Testis (tissue), 3 donors: ENCODE measurements around the gene HMMR. TPM values are rescaled to one million over a fixed set of nuclear protein-coding genes. Genes with fewer than 3 reads are reported as not detected.

Experiments
- DNase-seq: peaks from one replicate; pipeline ENCODE4 v3.0.0-alpha.2; 2019
- H3K27ac ChIP-seq, 2 donors: fragments of 200-600 bp; sonication (generic); one replicate each; pipeline ENCODE4 v1.5.1; 2019
- H3K27me3 ChIP-seq: fragments of 200-600 bp; sonication (generic); one replicate; pipeline ENCODE4 v1.5.1; 2019
- H3K36me3 ChIP-seq: fragments of 200-600 bp; sonication (generic); one replicate; pipeline ENCODE4 v1.5.1; 2017; ENCODE audit warnings: low read depth; ENCODE audit errors: missing control alignments
- H3K4me1 ChIP-seq: fragments of 200-600 bp; sonication (generic); one replicate; pipeline ENCODE4 v1.5.1; 2019
- H3K4me3 ChIP-seq, 2 donors: fragments of 200-600 bp; sonication (generic); one replicate each; pipeline ENCODE4 v1.5.1; 2017 to 2019
- H3K9me3 ChIP-seq: fragments of 200-600 bp; sonication (generic); one replicate; pipeline ENCODE4 v1.5.1; 2017
- POLR2A ChIP-seq: fragments of 450-650 bp; IDR thresholded peaks from one replicate; pipeline ENCODE4 v1.6.1; 2017; ENCODE audit warnings: antibody characterized with exemption, mild to moderate bottlenecking, moderate library complexity
- WGBS, 2 donors: methylation state at CpG; one replicate each; pipeline ENCODE4 v1.1.5; 2018; 5-methylcytosine and 5-hydroxymethylcytosine counted together
- intact Hi-C: fragments of 100-400 bp; cut with DNase I; formaldehyde crosslinking; loops from one replicate; pipeline ENCODE4 v1.15.1; 2023; ENCODE audit warnings: low total_unique reads
- polyA plus RNA-seq: library from polyadenylated mRNA; stranded (reverse); fragments of 350-450 nt; fragmentation: Illumina TruSeq; extraction: RNeasy Lipid Tissue Mini Kit (QIAGEN cat#74804); gene quantifications from one replicate; pipeline ENCODE4 v1.2.3, GENCODE V29; 2014; ENCODE audit warnings: low read depth, low replicate concordance; ENCODE audit not compliant: insufficient read depth
- total RNA-seq, 2 donors: library from RNA; depleted of rRNA; stranded (reverse); fragments of >200 nt; gene quantifications; one replicate each; pipeline ENCODE4 v1.2.3, GENCODE V29; 2016
- TF ChIP-seq, protein P1 (sequence below), 3 experiments: fragments of 450-650 bp in 2 of 3; fragments of 200-600 bp in 1 of 3; sonication (generic) in 1 of 3; IDR thresholded peaks; one replicate each; pipeline ENCODE4 v1.5.1; 2016 to 2019; ENCODE audit warnings: antibody characterized with exemption in 3 of 3, mild to moderate bottlenecking in 2 of 3, moderate library complexity in 1 of 3

The HMMR gene
- total and polyA plus RNA-seq, 3 donors from 2014 or later = 11.5 to 20.9 (median 14.5) TPM

DNA sequence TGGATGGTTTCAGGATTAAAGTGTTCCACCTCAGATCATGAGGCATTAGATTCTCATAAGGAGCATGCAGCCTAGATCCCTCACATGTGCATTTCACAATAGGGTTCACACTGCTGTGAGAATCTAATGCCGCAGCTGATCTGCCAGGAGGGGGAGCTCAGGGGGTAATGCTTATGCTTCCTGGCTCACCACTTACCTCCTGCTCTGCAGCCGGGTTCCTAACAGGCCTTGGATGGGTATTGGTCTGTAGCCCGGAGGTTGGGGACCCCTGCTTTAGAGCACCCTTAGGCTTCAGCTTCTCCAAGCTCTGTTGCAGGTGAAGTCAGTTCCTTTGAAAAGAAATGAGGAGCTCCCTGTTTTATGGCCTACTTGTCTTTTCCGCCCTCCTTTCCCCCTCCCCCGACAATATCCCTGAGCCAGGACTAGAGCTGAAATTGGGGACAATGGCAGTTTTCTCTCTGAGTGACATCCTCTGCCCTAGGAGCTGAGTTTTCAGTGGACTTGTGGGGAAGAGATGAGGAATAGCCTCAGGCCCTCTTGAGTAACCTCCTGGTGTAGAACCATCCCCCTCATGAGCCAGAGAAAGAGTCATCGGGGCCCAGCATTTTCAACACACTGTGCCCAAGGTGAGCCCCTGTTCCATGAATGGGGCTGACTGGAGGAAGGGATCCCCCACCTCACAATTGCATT, 28.8 kb downstream of the HMMR start:
- TF ChIP-seq, protein P1, sequence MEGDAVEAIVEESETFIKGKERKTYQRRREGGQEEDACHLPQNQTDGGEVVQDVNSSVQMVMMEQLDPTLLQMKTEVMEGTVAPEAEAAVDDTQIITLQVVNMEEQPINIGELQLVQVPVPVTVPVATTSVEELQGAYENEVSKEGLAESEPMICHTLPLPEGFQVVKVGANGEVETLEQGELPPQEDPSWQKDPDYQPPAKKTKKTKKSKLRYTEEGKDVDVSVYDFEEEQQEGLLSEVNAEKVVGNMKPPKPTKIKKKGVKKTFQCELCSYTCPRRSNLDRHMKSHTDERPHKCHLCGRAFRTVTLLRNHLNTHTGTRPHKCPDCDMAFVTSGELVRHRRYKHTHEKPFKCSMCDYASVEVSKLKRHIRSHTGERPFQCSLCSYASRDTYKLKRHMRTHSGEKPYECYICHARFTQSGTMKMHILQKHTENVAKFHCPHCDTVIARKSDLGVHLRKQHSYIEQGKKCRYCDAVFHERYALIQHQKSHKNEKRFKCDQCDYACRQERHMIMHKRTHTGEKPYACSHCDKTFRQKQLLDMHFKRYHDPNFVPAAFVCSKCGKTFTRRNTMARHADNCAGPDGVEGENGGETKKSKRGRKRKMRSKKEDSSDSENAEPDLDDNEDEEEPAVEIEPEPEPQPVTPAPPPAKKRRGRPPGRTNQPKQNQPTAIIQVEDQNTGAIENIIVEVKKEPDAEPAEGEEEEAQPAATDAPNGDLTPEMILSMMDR (IDR thresholded peaks at IDR 0.05) = no peak
- TF ChIP-seq POLR2A = no peak
- no peaks in the 10 kb centered on the region for H3K4me1 ChIP-seq
- H3K9me3 ChIP-seq = no peaks in the 10 kb centered on the region
- H3K27ac ChIP-seq = no peak overlapping the region
- intact Hi-C loops = no loop called here
- H3K36me3 ChIP-seq = no peaks in the 10 kb centered on the region
- 91 to 92% methylated on average over 5 to 6 of the region's 6 CpGs for WGBS, 2 donors
- H3K4me3 ChIP-seq = no peak overlapping the region
- no peak for DNase-seq
- H3K27me3 ChIP-seq = no peaks in the 10 kb centered on the region

GRCh38 chr5:163489745-163490075, 29.3 kb downstream of the HMMR start:
- WGBS, 2 donors = 94 to 100% methylated on average over 3 of the region's 3 CpGs
- DNase-seq = no peak
- H3K4me3 ChIP-seq = no peak overlapping the region
- no peaks in the 10 kb centered on the region for H3K36me3 ChIP-seq
- H3K9me3 ChIP-seq = no peaks in the 10 kb centered on the region
- no peaks in the 10 kb centered on the region for H3K27me3 ChIP-seq
- TF ChIP-seq, protein P1 (IDR thresholded peaks at IDR 0.05) = no peak
- TF ChIP-seq POLR2A = no peak
- no peak overlapping the region for H3K27ac ChIP-seq
- intact Hi-C loops = no loop called here
- no peaks in the 10 kb centered on the region for H3K4me1 ChIP-seq

GRCh38 chr5:163496286-163496685, 35.9 kb downstream of the HMMR start:
- TF ChIP-seq, protein P1 (IDR thresholded peaks at IDR 0.05) = no peak
- Histone ChIP-seq H3K4me1 (no peaks in the 10 kb centered on the region), H3K9me3 (no peaks in the 10 kb centered on the region), H3K27me3 (no peaks in the 10 kb centered on the region), H3K36me3 (no peaks in the 10 kb centered on the region), H3K27ac (no peak overlapping the region), H3K4me3 (no peak overlapping the region)
- DNase-seq = no peak
- intact Hi-C loops = no loop called here
- 86 to 100% methylated on average over 1 of the region's 1 CpG for WGBS, 2 donors

GRCh38 chr5:163497315-163497714, 36.9 kb downstream of the HMMR start:
- no peaks in the 10 kb centered on the region for H3K36me3 ChIP-seq
- H3K9me3 ChIP-seq = no peaks in the 10 kb centered on the region
- TF ChIP-seq, protein P1 (IDR thresholded peaks at IDR 0.05) = no peak
- no peak for TF ChIP-seq POLR2A
- 82 to 91% methylated on average over 3 of the region's 3 CpGs for WGBS, 2 donors
- H3K27me3 ChIP-seq = no peaks in the 10 kb centered on the region
- DNase-seq = no peak
- no peak overlapping the region for H3K27ac ChIP-seq
- no peak overlapping the region for H3K4me3 ChIP-seq
- intact Hi-C loops = no loop called here
- no peaks in the 10 kb centered on the region for H3K4me1 ChIP-seq

GRCh38 chr5:163498886-163499285, 38.5 kb downstream of the HMMR start:
- WGBS, 2 donors = 84 to 86% methylated on average over 1 of the region's 1 CpG
- intact Hi-C loops = no loop called here
- H3K4me3 ChIP-seq = no peak overlapping the region
- H3K27ac ChIP-seq = no peak overlapping the region
- H3K4me1 ChIP-seq = no peaks in the 10 kb centered on the region
- TF ChIP-seq POLR2A = no peak
- TF ChIP-seq, protein P1 (IDR thresholded peaks at IDR 0.05) = no peak
- no peaks in the 10 kb centered on the region for H3K36me3 ChIP-seq
- no peaks in the 10 kb centered on the region for H3K27me3 ChIP-seq
- DNase-seq = no peak
- H3K9me3 ChIP-seq = no peaks in the 10 kb centered on the region
